Measurements from ENCODE around the gene CLEC2A.

DNA sequence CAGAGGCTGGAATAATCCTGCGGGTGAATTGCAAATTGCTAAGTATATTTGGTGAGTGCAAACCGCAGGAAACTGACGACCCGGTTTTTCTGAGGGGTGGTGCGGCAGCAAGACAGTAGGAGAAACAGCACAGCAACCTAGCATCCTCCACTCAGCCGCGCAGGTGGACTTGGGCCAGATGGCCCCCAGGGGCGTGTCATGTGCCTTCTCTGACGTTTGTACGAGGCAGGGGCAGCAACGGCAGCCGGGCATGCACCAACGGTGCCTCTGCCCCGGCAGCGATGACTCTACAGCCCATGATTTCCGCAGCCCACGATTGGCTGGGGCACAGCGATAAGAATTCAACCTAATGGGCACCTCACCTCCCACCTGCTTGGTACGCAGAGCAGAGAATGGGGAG is 11.1 kb upstream of the CLEC2A start:
- TF ChIP-seq CTCF (IDR thresholded peaks at IDR 0.05): no peak
- no peak for TF ChIP-seq POLR2A (IDR thresholded peaks at IDR 0.05)

Data from tibial nerve (tissue), 3 donors.